ENCODE data around the gene POLG. TPM values are rescaled to one million over a fixed set of nuclear protein-coding genes. Genes with fewer than 3 reads are reported as not detected.

The POLG gene
- total RNA-seq, 1 donor from 2014 or later = 58.2 TPM

DNA sequence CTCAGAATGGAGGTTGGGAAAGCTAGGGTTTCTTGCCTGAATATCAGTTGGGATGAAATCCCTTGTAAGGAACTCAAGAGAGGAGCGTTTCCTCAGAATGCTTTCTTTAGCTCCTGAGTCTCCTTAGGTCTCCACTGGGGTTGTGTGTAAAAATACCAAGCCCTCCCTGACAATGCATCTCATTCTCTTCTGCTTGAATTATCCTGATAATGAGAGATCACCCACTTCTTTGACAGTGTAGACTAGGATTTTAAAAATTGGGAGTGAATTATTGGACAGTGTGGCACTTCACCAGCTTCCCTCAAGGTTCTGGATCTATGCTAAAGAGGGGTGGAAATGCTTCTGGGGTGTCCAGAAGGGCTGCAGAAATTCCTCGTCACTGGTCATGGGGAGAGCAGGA lies 41.8 kb upstream of the POLG start:
- DNase-seq (no peak), ATAC-seq (no peak)
- no peak overlapping the region for H3K4me3 ChIP-seq
- no peaks in the 10 kb centered on the region for H3K36me3 ChIP-seq
- peaks cover 17% of the 10 kb centered on the region for H3K4me1 ChIP-seq
- intact Hi-C loops (cut with DNase I) = no loop called here
- no peak for TF ChIP-seq CTCF (IDR thresholded peaks at IDR 0.05)
- peaks cover 98% of the 10 kb centered on the region for H3K27me3 ChIP-seq (ENCODE audit: low read depth)
- no peak overlapping the region for H3K27ac ChIP-seq
- H3K9me3 ChIP-seq = no peaks in the 10 kb centered on the region

DNA sequence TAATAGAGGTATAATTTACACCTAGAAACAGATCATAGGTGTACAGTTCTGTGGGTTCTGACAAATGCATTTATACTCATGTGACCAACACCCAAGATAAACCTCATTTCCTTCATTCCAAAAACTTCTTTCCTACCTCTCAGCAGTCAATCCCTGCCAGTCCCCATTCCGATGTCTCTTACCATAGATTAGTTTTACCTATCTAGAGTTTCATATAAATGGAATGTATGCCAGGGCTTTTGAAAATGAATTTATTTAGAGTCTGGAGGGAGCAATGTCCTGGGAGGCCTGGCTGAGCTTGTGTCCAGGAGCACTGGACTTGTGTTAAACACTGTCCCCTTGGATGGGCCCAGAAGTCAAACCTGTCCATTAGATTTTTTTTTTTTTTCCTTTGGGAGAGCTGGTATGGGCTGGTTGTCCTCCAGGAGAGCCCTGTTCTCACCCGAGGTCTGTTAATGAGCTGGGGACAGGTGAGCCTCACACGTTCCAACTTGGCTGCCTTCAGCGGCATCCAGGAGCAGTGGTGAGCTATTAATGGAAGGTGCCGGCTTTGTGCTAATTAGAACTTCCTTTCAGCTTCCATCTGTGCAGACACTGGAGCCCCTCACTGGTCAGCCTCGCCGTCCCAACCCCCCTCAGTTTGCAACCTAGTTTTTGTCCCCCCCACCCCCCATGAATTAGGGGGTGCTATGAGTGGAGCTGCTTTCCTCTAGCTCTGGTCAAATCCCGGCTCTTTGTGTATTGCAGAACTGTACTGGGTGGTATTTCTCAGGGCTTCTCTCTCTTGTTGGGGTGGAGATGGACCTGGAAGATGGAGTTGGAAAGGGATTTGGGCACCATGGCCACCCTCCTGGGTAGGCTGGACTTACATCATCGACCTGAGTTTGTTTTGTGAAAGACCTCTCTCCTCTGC lies 40.7 kb upstream of the POLG start:
- Histone ChIP-seq H3K9me3 (no peaks in the 10 kb centered on the region), H3K27ac (no peak overlapping the region), H3K4me3 (no peak overlapping the region), H3K36me3 (no peaks in the 10 kb centered on the region), H3K4me1 (peaks cover 27% of the 10 kb centered on the region), H3K27me3 (ENCODE audit: low read depth) (peaks cover 98% of the 10 kb centered on the region)
- ATAC-seq (no peak), DNase-seq (no peak)
- no peak for TF ChIP-seq CTCF (IDR thresholded peaks at IDR 0.05)
- intact Hi-C loops (cut with DNase I) = no loop called here

DNA sequence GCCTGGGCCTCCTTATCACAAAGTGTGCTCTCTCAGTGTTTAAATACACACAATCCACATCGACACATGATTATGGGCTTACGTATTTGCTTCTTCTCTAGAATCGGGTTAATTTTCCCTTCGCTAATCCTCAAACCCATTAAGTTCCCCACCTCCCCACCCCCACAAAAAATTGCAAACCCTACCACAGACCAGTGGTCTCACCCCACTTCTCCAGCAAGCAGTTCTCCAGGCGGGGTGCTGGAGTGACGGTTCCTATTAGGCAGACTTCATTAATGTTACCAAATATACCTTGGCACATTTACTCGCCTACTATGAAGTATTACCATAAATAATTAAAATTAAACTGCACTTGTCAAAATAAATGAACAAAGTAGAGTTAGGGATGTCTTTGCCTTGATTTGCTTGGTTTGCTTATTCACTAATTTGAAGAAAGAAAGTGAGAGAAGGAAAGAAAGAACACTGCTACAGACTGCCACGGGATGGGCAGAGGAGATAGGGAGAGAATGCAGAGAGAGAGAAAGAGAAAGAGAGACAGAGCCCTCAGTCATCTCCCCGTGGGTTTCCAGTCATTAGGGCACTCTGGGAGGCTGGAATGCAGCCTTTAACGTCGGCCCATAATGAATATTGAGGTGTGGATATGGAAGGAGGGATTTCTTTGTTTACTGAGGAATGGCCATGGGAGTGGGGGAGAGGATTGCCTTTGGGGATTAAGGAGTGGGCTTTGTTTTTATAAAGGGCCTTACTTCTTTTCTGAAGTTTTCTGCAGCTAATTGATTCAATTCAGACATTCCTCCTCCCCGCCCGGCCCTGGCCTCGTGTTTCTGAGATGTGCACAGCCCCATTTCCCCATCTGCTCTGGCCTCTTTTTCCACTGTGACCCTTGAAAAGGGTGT lies 39.7 kb upstream of the POLG start:
- ATAC-seq (no peak), DNase-seq (no peak)
- Histone ChIP-seq H3K4me3 (no peak overlapping the region), H3K27me3 (ENCODE audit: low read depth) (peaks cover 98% of the 10 kb centered on the region), H3K9me3 (no peaks in the 10 kb centered on the region), H3K27ac (no peak overlapping the region), H3K36me3 (no peaks in the 10 kb centered on the region), H3K4me1 (peaks cover 32% of the 10 kb centered on the region)
- TF ChIP-seq CTCF (IDR thresholded peaks at IDR 0.05) = no peak
- intact Hi-C loops (cut with DNase I) = no loop called here

DNA sequence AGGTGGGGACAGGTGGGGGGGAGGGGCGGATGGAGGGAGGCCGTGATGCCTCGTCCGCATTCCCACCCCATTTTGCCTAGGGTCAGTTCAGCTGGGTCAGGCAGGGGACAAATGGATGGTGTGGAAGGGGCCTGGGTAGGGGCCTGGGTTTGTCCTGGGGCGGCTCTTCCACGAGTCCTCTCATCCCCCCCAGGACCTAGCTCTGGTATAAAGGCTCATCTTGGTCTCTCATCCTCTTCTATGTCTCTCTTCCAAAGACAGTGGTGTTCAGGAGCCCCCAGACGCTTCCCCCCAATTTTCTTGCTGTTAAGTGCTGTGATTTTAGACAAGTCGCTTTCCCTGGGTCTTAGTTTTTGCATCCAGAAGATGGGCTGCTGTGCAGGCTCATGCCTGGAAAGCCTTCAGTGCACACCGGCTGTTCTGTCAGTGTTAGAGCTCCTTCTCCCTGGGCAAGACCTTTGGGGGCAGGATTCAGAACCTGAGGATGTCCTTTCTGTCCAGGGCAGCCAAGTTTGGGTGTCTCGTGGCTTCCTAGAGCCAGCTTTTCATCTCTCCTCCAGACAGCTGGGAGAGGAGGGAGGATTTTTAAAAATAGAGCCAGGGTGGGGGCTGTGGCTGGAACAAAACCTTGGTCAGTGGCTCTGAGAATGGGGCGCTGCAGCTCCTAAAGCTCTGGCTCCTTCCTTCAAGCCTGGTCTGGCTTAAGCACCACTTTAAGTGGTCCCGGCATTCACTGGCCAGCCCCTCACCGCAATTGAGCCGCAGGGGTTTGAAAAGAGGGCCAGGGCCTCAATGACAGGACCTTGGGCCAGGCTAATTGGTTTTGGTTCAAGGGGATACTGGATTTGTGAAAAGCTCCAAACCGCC lies 37.7 kb upstream of the POLG start:
- TF ChIP-seq CTCF (IDR thresholded peaks at IDR 0.05) = no peak
- H3K9me3 ChIP-seq = no peaks in the 10 kb centered on the region
- ATAC-seq (no peak), DNase-seq (no peak)
- no peak overlapping the region for H3K27ac ChIP-seq
- no peaks in the 10 kb centered on the region for H3K36me3 ChIP-seq
- no peak overlapping the region for H3K4me3 ChIP-seq
- H3K4me1 ChIP-seq = peaks cover 25% of the 10 kb centered on the region
- intact Hi-C loops (cut with DNase I) = no loop called here
- peaks cover 98% of the 10 kb centered on the region for H3K27me3 ChIP-seq (ENCODE audit: low read depth)

Data from lower lobe of right lung (tissue), 2 donors.